Measurements from ENCODE around the gene HOXC6. TPM values are rescaled to one million over a fixed set of nuclear protein-coding genes. Genes with fewer than 3 reads are reported as not detected.

Gene HOXC6
- total and polyA plus RNA-seq, 4 experiments from 2014 or later, result not detected

GRCh38 chr12:54045868-54046521 is 17.8 kb downstream of the HOXC6 start:
- Mint-ChIP-seq H3K9me3 (peaks cover 0 to 7% (median 0%) of the 10 kb centered on the region in 8 donors), H3K36me3 (no peaks in the 10 kb centered on the region), H3K4me1 (peaks cover 10 to 23% (median 14%) of the 10 kb centered on the region in 4 donors), H3K27me3 (peaks cover 65 to 79% of the 10 kb centered on the region in 2 donors), H3K27ac (no peak overlapping the region), H3K4me3 (no peak overlapping the region)
- ChIA-PET CTCF (ENCODE audit: partially characterized antibody) (no interaction called here), POLR2A (ENCODE audit: partially characterized antibody) (no interaction called here)
- no peaks in the 10 kb centered on the region for H3K9me3 ChIP-seq (ENCODE audit: control insufficient read depth in 1 of 2, low read length in 2 of 2)
- H3K27me3 ChIP-seq (ENCODE audit: insufficient read depth, low read length), result peaks cover 85% of the 10 kb centered on the region
- no peak overlapping the region for H3K27ac ChIP-seq (ENCODE audit: low read depth, low read length)
- no peak overlapping the region for H3K4me3 ChIP-seq (ENCODE audit: low read length in 2 of 2)
- H3K36me3 ChIP-seq (ENCODE audit: insufficient read depth, low read length), result no peaks in the 10 kb centered on the region
- H3K4me1 ChIP-seq (ENCODE audit: insufficient read depth, low read length), result peaks cover 14% of the 10 kb centered on the region
- DNase-seq, result no peak
- intact Hi-C loops (cut with micrococcal nuclease), result no loop called here

GRCh38 chr12:54046809-54047159 is 18.5 kb downstream of the HOXC6 start:
- Mint-ChIP-seq H3K9me3 (peaks cover 0 to 7% (median 0%) of the 10 kb centered on the region in 8 donors), H3K27ac (no peak overlapping the region), H3K4me3 (peak overlapping the region in 3 of 8 donors; percentile 40 to 75 (median 53)), H3K27me3 (peaks cover 64 to 81% of the 10 kb centered on the region in 2 donors), H3K4me1 (peaks cover 10 to 25% (median 16%) of the 10 kb centered on the region in 4 donors), H3K36me3 (no peaks in the 10 kb centered on the region)
- intact Hi-C loops (cut with micrococcal nuclease), result no loop called here
- peaks cover 92% of the 10 kb centered on the region for H3K27me3 ChIP-seq (ENCODE audit: insufficient read depth, low read length)
- no peak for DNase-seq
- H3K4me3 ChIP-seq (ENCODE audit: low read length in 2 of 2), result no peak overlapping the region
- peaks cover 18% of the 10 kb centered on the region for H3K4me1 ChIP-seq (ENCODE audit: insufficient read depth, low read length)
- no peaks in the 10 kb centered on the region for H3K36me3 ChIP-seq (ENCODE audit: insufficient read depth, low read length)
- no peaks in the 10 kb centered on the region for H3K9me3 ChIP-seq (ENCODE audit: control insufficient read depth in 1 of 2, low read length in 2 of 2)
- ChIA-PET POLR2A (ENCODE audit: partially characterized antibody) (no interaction called here), CTCF (ENCODE audit: partially characterized antibody) (no interaction called here)
- H3K27ac ChIP-seq (ENCODE audit: low read depth, low read length), result no peak overlapping the region

GRCh38 chr12:54047160-54047963 is 19.1 kb downstream of the HOXC6 start:
- intact Hi-C loops (cut with micrococcal nuclease), result no loop called here
- Mint-ChIP-seq H3K4me1 (peaks cover 13 to 31% (median 19%) of the 10 kb centered on the region in 4 donors), H3K4me3 (peak overlapping the region in 5 of 8 donors; percentile 52 to 75 (median 53)), H3K36me3 (no peaks in the 10 kb centered on the region), H3K9me3 (peaks cover 0 to 7% (median 0%) of the 10 kb centered on the region in 8 donors), H3K27ac (no peak overlapping the region), H3K27me3 (peaks cover 67 to 84% of the 10 kb centered on the region in 2 donors)
- POLR2A ChIA-PET (ENCODE audit: partially characterized antibody), result no interaction called here
- no peak overlapping the region for H3K27ac ChIP-seq (ENCODE audit: low read depth, low read length)
- no peak overlapping the region for H3K4me3 ChIP-seq (ENCODE audit: low read length in 2 of 2)
- DNase-seq, result no peak
- H3K9me3 ChIP-seq (ENCODE audit: control insufficient read depth in 1 of 2, low read length in 2 of 2), result no peaks in the 10 kb centered on the region
- no peaks in the 10 kb centered on the region for H3K36me3 ChIP-seq (ENCODE audit: insufficient read depth, low read length)
- H3K4me1 ChIP-seq (ENCODE audit: insufficient read depth, low read length), result peaks cover 24% of the 10 kb centered on the region
- peaks cover 95% of the 10 kb centered on the region for H3K27me3 ChIP-seq (ENCODE audit: insufficient read depth, low read length)
- CTCF ChIA-PET (ENCODE audit: partially characterized antibody), result no interaction called here

- H3K9me3 ChIP-seq (ENCODE audit: control insufficient read depth in 1 of 2, low read length in 2 of 2), result no peaks in the 10 kb centered on the region
- ChIA-PET CTCF (ENCODE audit: partially characterized antibody) (no interaction called here), POLR2A (ENCODE audit: partially characterized antibody) (no interaction called here)
- no peak overlapping the region for H3K4me3 ChIP-seq (ENCODE audit: low read length in 2 of 2)
- no peak overlapping the region for H3K27ac ChIP-seq (ENCODE audit: low read depth, low read length)
- H3K4me1 ChIP-seq (ENCODE audit: insufficient read depth, low read length), result peaks cover 29% of the 10 kb centered on the region
- intact Hi-C loops (cut with micrococcal nuclease), result no loop called here
- peak overlapping the region in 2 of 7 donors; percentile 4 to 33 for H3K27ac Mint-ChIP-seq
- H3K27me3 ChIP-seq (ENCODE audit: insufficient read depth, low read length), result peaks cover 96% of the 10 kb centered on the region
- peak overlapping the region in 2 of 8 donors; percentile 48 to 52 for H3K4me3 Mint-ChIP-seq
- DNase-seq, result no peak
- H3K27me3 Mint-ChIP-seq, result peaks cover 70 to 82% of the 10 kb centered on the region in 2 donors
- no peaks in the 10 kb centered on the region for H3K36me3 Mint-ChIP-seq
- H3K4me1 Mint-ChIP-seq, result peaks cover 14 to 37% (median 23%) of the 10 kb centered on the region in 4 donors
- no peaks in the 10 kb centered on the region for H3K36me3 ChIP-seq (ENCODE audit: insufficient read depth, low read length)
- H3K9me3 Mint-ChIP-seq, result peaks cover 0 to 7% (median 0%) of the 10 kb centered on the region in 8 donors
Measured at GRCh38 chr12:54047964-54048303, 19.7 kb downstream of the HOXC6 start.

- H3K4me1 ChIP-seq (ENCODE audit: insufficient read depth, low read length), result peaks cover 36% of the 10 kb centered on the region
- H3K27ac Mint-ChIP-seq, result peak overlapping the region in 1 of 7 donors; percentile 33
- ChIA-PET CTCF (ENCODE audit: partially characterized antibody) (no interaction called here), POLR2A (ENCODE audit: partially characterized antibody) (no interaction called here)
- H3K27ac ChIP-seq (ENCODE audit: low read depth, low read length), result no peak overlapping the region
- H3K27me3 Mint-ChIP-seq, result peaks cover 69 to 78% of the 10 kb centered on the region in 2 donors
- H3K36me3 ChIP-seq (ENCODE audit: insufficient read depth, low read length), result no peaks in the 10 kb centered on the region
- H3K36me3 Mint-ChIP-seq, result no peaks in the 10 kb centered on the region
- peaks cover 96% of the 10 kb centered on the region for H3K27me3 ChIP-seq (ENCODE audit: insufficient read depth, low read length)
- peak overlapping the region in 1 of 8 donors; percentile 45 for H3K4me3 Mint-ChIP-seq
- DNase-seq, result no peak
- peaks cover 14 to 40% (median 27%) of the 10 kb centered on the region in 4 donors for H3K4me1 Mint-ChIP-seq
- H3K9me3 Mint-ChIP-seq, result peaks cover 0 to 7% (median 0%) of the 10 kb centered on the region in 8 donors
- H3K4me3 ChIP-seq (ENCODE audit: low read length in 2 of 2), result no peak overlapping the region
- no peaks in the 10 kb centered on the region for H3K9me3 ChIP-seq (ENCODE audit: control insufficient read depth in 1 of 2, low read length in 2 of 2)
- intact Hi-C loops (cut with micrococcal nuclease), result no loop called here
Measured at GRCh38 chr12:54048406-54049093, 20.3 kb downstream of the HOXC6 start.

GRCh38 chr12:54049108-54049507 is 20.9 kb downstream of the HOXC6 start:
- Mint-ChIP-seq H3K9me3 (peaks cover 0 to 7% (median 0%) of the 10 kb centered on the region in 8 donors), H3K36me3 (no peaks in the 10 kb centered on the region), H3K27ac (no peak overlapping the region), H3K4me1 (peaks cover 15 to 44% (median 28%) of the 10 kb centered on the region in 4 donors), H3K27me3 (peaks cover 68 to 78% of the 10 kb centered on the region in 2 donors), H3K4me3 (no peak overlapping the region)
- Histone ChIP-seq H3K9me3 (ENCODE audit: control insufficient read depth in 1 of 2, low read length in 2 of 2) (no peaks in the 10 kb centered on the region), H3K27ac (ENCODE audit: low read depth, low read length) (no peak overlapping the region), H3K4me1 (ENCODE audit: insufficient read depth, low read length) (peaks cover 41% of the 10 kb centered on the region), H3K4me3 (ENCODE audit: low read length in 2 of 2) (no peak overlapping the region), H3K36me3 (ENCODE audit: insufficient read depth, low read length) (no peaks in the 10 kb centered on the region), H3K27me3 (ENCODE audit: insufficient read depth, low read length) (peaks cover 97% of the 10 kb centered on the region)
- ChIA-PET POLR2A (ENCODE audit: partially characterized antibody) (no interaction called here), CTCF (ENCODE audit: partially characterized antibody) (no interaction called here)
- no peak for DNase-seq
- intact Hi-C loops (cut with micrococcal nuclease), result no loop called here

GRCh38 chr12:54050482-54050810 is 22.2 kb downstream of the HOXC6 start:
- H3K9me3 ChIP-seq (ENCODE audit: control insufficient read depth in 1 of 2, low read length in 2 of 2), result no peaks in the 10 kb centered on the region
- no peak overlapping the region for H3K4me3 ChIP-seq (ENCODE audit: low read length in 2 of 2)
- H3K27ac Mint-ChIP-seq, result no peak overlapping the region
- H3K4me3 Mint-ChIP-seq, result peak overlapping the region in 2 of 8 donors; percentile 12 to 30
- no peaks in the 10 kb centered on the region for H3K36me3 ChIP-seq (ENCODE audit: insufficient read depth, low read length)
- peaks cover 0 to 7% (median 0%) of the 10 kb centered on the region in 8 donors for H3K9me3 Mint-ChIP-seq
- ChIA-PET CTCF (ENCODE audit: partially characterized antibody) (interaction anchor here (0.5 to 1.1 kb wide), 4 partner anchors 18 to 156 kb away, joined by 3 to 4 read pairs (median 4); partner anchors contain the start of gene HOXC5), POLR2A (ENCODE audit: partially characterized antibody) (no interaction called here)
- H3K4me1 ChIP-seq (ENCODE audit: insufficient read depth, low read length), result peaks cover 41% of the 10 kb centered on the region
- H3K36me3 Mint-ChIP-seq, result no peaks in the 10 kb centered on the region
- peaks cover 62 to 71% of the 10 kb centered on the region in 2 donors for H3K27me3 Mint-ChIP-seq
- peaks cover 90% of the 10 kb centered on the region for H3K27me3 ChIP-seq (ENCODE audit: insufficient read depth, low read length)
- no peak for DNase-seq
- H3K4me1 Mint-ChIP-seq, result peaks cover 18 to 52% (median 32%) of the 10 kb centered on the region in 4 donors
- intact Hi-C loops (cut with micrococcal nuclease), result no loop called here
- no peak overlapping the region for H3K27ac ChIP-seq (ENCODE audit: low read depth, low read length)

All from CD4-positive, alpha-beta memory T cell (primary cell).